Measurements from ENCODE around the gene SPACA9. TPM values are rescaled to one million over a fixed set of nuclear protein-coding genes. Genes with fewer than 3 reads are reported as not detected.

SPACA9 gene
- total RNA-seq, 1 experiment from 2014 or later, result 1.3 TPM

DNA sequence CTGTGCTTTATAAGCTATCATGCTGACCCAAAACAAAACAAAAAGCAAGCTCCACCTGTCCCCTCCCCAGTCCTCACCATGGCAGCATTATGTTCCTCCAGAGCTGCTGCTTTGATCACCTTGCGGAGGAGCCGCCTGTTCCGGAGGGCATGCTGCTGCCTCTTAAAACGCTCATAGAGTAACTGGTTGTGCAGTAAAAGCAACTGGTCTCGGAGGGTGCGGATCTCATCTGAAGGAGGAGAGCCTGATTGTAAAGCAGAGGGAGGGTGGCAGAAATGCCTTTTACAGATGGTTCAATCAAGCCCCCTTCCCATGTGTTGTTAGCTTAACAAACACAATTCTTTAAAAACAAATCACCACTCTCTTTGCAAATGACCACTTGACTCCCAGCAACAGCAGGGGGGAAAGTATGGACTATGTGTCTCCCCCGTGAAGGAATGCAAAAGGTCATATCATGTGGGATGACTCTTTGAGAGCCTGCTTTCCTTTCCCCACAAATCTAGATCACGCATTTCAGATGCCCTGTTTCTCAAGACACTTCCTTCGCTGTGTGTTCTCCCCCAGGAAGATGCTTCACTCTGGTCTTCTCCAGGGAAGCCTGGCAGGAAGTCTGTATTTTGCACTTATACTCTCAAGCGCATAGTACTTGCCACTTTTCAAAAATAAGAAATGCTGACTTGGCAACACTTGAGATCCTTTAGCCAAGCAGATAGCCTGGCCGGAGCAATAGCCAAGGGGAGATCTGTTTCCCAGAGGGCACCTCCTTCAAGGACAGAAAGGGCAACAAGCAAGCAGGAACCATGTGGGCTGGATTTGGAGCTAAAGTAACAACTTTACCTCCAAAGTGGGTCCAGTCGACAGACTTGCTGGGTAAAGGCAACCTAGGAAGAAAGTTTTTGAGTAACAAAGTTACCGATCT is 25.1 kb downstream of the SPACA9 start:
- Histone ChIP-seq H3K79me1 (ENCODE audit: insufficient read depth, low read depth, low read length, poor library complexity, severe bottlenecking) (no peaks in the 10 kb centered on the region), H3K9ac (ENCODE audit: extremely low read depth, insufficient read length, low read length) (no peak overlapping the region), H4K8ac (replicated peaks; ENCODE audit: insufficient read length, low read depth, low read length) (no peak overlapping the region), H2AFZ (ENCODE audit: low read length) (no peak overlapping the region), H3K27ac (ENCODE audit: insufficient read length, low read depth, low read length) (no peak overlapping the region), H3K23ac (ENCODE audit: insufficient read length, low read depth, low read length) (no peak overlapping the region), H4K5ac (ENCODE audit: insufficient read length, low read depth, low read length) (no peak overlapping the region), H3K56ac (ENCODE audit: insufficient read length, low read depth, low read length) (no peak overlapping the region), H2BK20ac (ENCODE audit: low read depth, low read length, poor library complexity, severe bottlenecking) (no peak overlapping the region), H3K4ac (ENCODE audit: low read depth, low read length) (no peak overlapping the region), H3K4me2 (ENCODE audit: insufficient read depth, insufficient read length, low read length) (no peak overlapping the region), H3K9me3 (ENCODE audit: control insufficient read depth, low read depth, low read length) (no peaks in the 10 kb centered on the region), H3K23me2 (ENCODE audit: insufficient read length, low read depth, low read length, poor library complexity, severe bottlenecking) (no peaks in the 10 kb centered on the region), H3K27me3 (ENCODE audit: insufficient read depth, low read length) (no peaks in the 10 kb centered on the region), H2BK5ac (ENCODE audit: insufficient read length, low read length) (no peak overlapping the region), H4K20me1 (ENCODE audit: control insufficient read depth, insufficient read depth, insufficient read length) (no peaks in the 10 kb centered on the region), H3K79me2 (ENCODE audit: insufficient read depth, low read length) (no peaks in the 10 kb centered on the region), H3K18ac (ENCODE audit: insufficient read length, low read depth, low read length) (no peak overlapping the region), H3K14ac (ENCODE audit: insufficient read depth, low read length) (no peak overlapping the region), H2BK15ac (ENCODE audit: low read depth, low read length) (no peak overlapping the region), H3T11ph (ENCODE audit: low read length) (no peak overlapping the region), H2BK12ac (ENCODE audit: insufficient read length, low read depth, low read length) (no peak overlapping the region), H2AK5ac (ENCODE audit: insufficient read length, low read length) (no peak overlapping the region), H2BK120ac (ENCODE audit: low read depth, low read length, poor library complexity, severe bottlenecking) (no peak overlapping the region), H3K4me1 (ENCODE audit: insufficient read depth, low read length) (no peaks in the 10 kb centered on the region; the same call in 1 of the 2 replicates), H4K91ac (ENCODE audit: insufficient read length, low read depth, low read length) (no peak overlapping the region)
- Mint-ChIP-seq H3K27me3 (ENCODE audit: low read depth) (no peaks in the 10 kb centered on the region), H3K27ac (peak overlapping the region; percentile 45 to 89 (median 53); a peak in 6 of 7 replicates), H3K4me1 (peaks cover 18 to 24% of the 10 kb centered on the region in 2 experiments), H3K9me3 (no peaks in the 10 kb centered on the region), H3K36me3 (ENCODE audit: insufficient read depth in 1 of 3, low read depth in 3 of 3) (peaks cover 4 to 36% (median 34%) of the 10 kb centered on the region in 3 experiments; a peak in 6 of 7 replicates), H3K4me3 (no peak overlapping the region; a peak in 1 of 5 replicates)
- TF ChIP-seq, protein P1, sequence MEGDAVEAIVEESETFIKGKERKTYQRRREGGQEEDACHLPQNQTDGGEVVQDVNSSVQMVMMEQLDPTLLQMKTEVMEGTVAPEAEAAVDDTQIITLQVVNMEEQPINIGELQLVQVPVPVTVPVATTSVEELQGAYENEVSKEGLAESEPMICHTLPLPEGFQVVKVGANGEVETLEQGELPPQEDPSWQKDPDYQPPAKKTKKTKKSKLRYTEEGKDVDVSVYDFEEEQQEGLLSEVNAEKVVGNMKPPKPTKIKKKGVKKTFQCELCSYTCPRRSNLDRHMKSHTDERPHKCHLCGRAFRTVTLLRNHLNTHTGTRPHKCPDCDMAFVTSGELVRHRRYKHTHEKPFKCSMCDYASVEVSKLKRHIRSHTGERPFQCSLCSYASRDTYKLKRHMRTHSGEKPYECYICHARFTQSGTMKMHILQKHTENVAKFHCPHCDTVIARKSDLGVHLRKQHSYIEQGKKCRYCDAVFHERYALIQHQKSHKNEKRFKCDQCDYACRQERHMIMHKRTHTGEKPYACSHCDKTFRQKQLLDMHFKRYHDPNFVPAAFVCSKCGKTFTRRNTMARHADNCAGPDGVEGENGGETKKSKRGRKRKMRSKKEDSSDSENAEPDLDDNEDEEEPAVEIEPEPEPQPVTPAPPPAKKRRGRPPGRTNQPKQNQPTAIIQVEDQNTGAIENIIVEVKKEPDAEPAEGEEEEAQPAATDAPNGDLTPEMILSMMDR (conservative IDR thresholded peaks at IDR 0.05), result no peak; the same call in 2 of the 3 replicates
- WGBS (ENCODE audit: extremely low coverage, insufficient read length, low lambda C conversion rate), result no CpG with 5 or more reads among the region's 13 CpGs
- DNase-seq, result peak; percentile 41

All from H9 (cell line).